PC-3 (cell line): Measurements from ENCODE around the gene MOK. TPM values are rescaled to one million over a fixed set of nuclear protein-coding genes. Genes with fewer than 3 reads are reported as not detected.

Source experiments
- ATAC-seq: fragments of 200-7000 bp; cut with Tn5 transposase; 2 replicates; pipeline ENCODE4 v1.9.1; 2020; ENCODE audit warnings: mild to moderate bottlenecking, moderate library complexity
- Bru-seq: library from RNA; stranded (reverse); fragments of 400-500 nt; gene quantifications from one replicate; lab custom pipeline; 2021; lab: Mats Ljungman, UMichigan
- BruChase-seq, 2 experiments: library from RNA; stranded (reverse); fragments of 400-500 nt; gene quantifications; one replicate each; lab custom pipeline; 2021; lab: Mats Ljungman, UMichigan
- BruUV-seq: library from RNA; stranded (reverse); fragments of 400-500 nt; replicated peaks from 2 replicates; lab custom pipeline; 2021; lab: Mats Ljungman, UMichigan
- CTCF ChIA-PET: fragments of 300-600 bp; sonication (Branson Sonifier 250); formaldehyde crosslinking; loops from one replicate; lab custom pipeline; 2022; ENCODE audit warnings: antibody characterized with exemption; lab: Charles Lee
- POLR2A ChIA-PET: fragments of 300-600 bp; sonication (Branson Sonifier 250); formaldehyde crosslinking; loops from one replicate; lab custom pipeline; 2022; ENCODE audit warnings: antibody characterized with exemption; ENCODE audit not compliant: unreplicated experiment; lab: Charles Lee
- DNase-seq: peaks from one replicate; pipeline ENCODE4 v3.0.0-alpha.2; 2015
- H2AFZ ChIP-seq: fragments of 300-600 bp; sonication (generic); 2 replicates; pipeline ENCODE4 v1.6.0; 2016; ENCODE audit warnings: antibody characterized with exemption, low read length
- H3F3A ChIP-seq: fragments of 300-600 bp; sonication (generic); one replicate; pipeline ENCODE4 v1.6.0; 2017; ENCODE audit warnings: antibody characterized with exemption, low read length, control low read depth, mild to moderate bottlenecking; ENCODE audit not compliant: unreplicated experiment
- H3K27ac ChIP-seq: fragments of 300-600 bp; sonication (generic); 2 replicates; pipeline ENCODE4 v1.5.1; 2016; ENCODE audit warnings: mild to moderate bottlenecking, low read length
- H3K27me3 ChIP-seq: fragments of 300-600 bp; sonication (generic); 2 replicates; pipeline ENCODE4 v1.6.1; 2016; ENCODE audit warnings: low read length, mixed read lengths
- H3K36me3 ChIP-seq: fragments of 300-600 bp; sonication (generic); 2 replicates; pipeline ENCODE4 v1.6.1; 2016; ENCODE audit warnings: low read depth, mixed run types, low read length, mixed read lengths
- H3K4me1 ChIP-seq: fragments of 300-600 bp; sonication (generic); 2 replicates; pipeline ENCODE4 v1.5.1; 2016; ENCODE audit warnings: low read length; ENCODE audit not compliant: insufficient read depth
- H3K4me2 ChIP-seq: fragments of 300-600 bp; sonication (generic); 2 replicates; pipeline ENCODE4 v1.6.0; 2016; ENCODE audit warnings: low read length
- H3K4me3 ChIP-seq: fragments of 300-600 bp; sonication (generic); 2 replicates; pipeline ENCODE4 v1.5.1; 2016; ENCODE audit warnings: mild to moderate bottlenecking, low read length, mixed read lengths
- H3K79me2 ChIP-seq: fragments of 300-600 bp; sonication (generic); 2 replicates; pipeline ENCODE4 v1.6.1; 2017; ENCODE audit warnings: low read length, mixed read lengths
- H3K9ac ChIP-seq: fragments of 300-600 bp; sonication (generic); 2 replicates; pipeline ENCODE4 v1.6.0; 2016; ENCODE audit warnings: mild to moderate bottlenecking, low read length
- H3K9me2 ChIP-seq: fragments of 300-600 bp; sonication (generic); replicated peaks from 2 replicates; pipeline ENCODE4 v1.6.1; 2016; ENCODE audit warnings: mixed run types, low read length, mixed read lengths
- H3K9me3 ChIP-seq: fragments of 300-600 bp; sonication (generic); 2 replicates; pipeline ENCODE4 v1.6.1; 2016; ENCODE audit warnings: low read length, mixed read lengths
- H4K20me1 ChIP-seq: fragments of 300-600 bp; sonication (generic); 2 replicates; pipeline ENCODE4 v1.6.1; 2016; ENCODE audit warnings: low read length, mixed read lengths
- EZH2 ChIP-seq: fragments of 300-600 bp; sonication (generic); IDR thresholded peaks from one replicate; pipeline ENCODE4 v1.6.1; 2017; ENCODE audit warnings: antibody characterized with exemption, mild to moderate bottlenecking, low read length; ENCODE audit not compliant: unreplicated experiment
- EZH2phosphoT487 ChIP-seq: fragments of 300-600 bp; sonication (generic); IDR thresholded peaks from 2 replicates; pipeline ENCODE4 v1.6.1; 2018; ENCODE audit warnings: mild to moderate bottlenecking, antibody characterized with exemption, low read length, borderline replicate concordance
- intact Hi-C: fragments of 100-400 bp; cut with micrococcal nuclease; formaldehyde crosslinking; loops from 2 replicates; pipeline ENCODE4 v1.9.0; 2023
- long read RNA-seq: library from polyadenylated mRNA; unstranded; transcript quantifications from one replicate; pipeline ENCODE4 v2.0.0, GENCODE V29; 2021; ENCODE audit not compliant: unreplicated experiment
- total RNA-seq: library from RNA; depleted of rRNA; stranded (reverse); fragments of >200 nt; gene quantifications from 2 replicates; pipeline ENCODE4 v1.2.3, GENCODE V29; 2014; rRNA removed
- TF ChIP-seq, protein P1 (sequence below): fragments of 300-600 bp; sonication (generic); conservative IDR thresholded peaks from 2 replicates; pipeline ENCODE4 v1.5.1; 2017; ENCODE audit warnings: antibody characterized with exemption, low read depth, mild to moderate bottlenecking, low read length

The MOK gene
- total RNA-seq: 106 and 108 TPM in 2 replicates
- percentile 89 among the genes with signal in this experiment for Bru-seq, nascent RNA
- BruChase-seq, experiment 1, labeled RNA remaining after a 6-hour chase: percentile 86 among the genes with signal in this experiment
- percentile 90 among the genes with signal in this experiment for BruChase-seq, experiment 2, labeled RNA remaining after a 2-hour chase
- long read RNA-seq, partial matches to known transcripts: 12 of 65 reads
- long read RNA-seq, other reads (novel, unspliced or antisense): 48 of 65 reads

DNA sequence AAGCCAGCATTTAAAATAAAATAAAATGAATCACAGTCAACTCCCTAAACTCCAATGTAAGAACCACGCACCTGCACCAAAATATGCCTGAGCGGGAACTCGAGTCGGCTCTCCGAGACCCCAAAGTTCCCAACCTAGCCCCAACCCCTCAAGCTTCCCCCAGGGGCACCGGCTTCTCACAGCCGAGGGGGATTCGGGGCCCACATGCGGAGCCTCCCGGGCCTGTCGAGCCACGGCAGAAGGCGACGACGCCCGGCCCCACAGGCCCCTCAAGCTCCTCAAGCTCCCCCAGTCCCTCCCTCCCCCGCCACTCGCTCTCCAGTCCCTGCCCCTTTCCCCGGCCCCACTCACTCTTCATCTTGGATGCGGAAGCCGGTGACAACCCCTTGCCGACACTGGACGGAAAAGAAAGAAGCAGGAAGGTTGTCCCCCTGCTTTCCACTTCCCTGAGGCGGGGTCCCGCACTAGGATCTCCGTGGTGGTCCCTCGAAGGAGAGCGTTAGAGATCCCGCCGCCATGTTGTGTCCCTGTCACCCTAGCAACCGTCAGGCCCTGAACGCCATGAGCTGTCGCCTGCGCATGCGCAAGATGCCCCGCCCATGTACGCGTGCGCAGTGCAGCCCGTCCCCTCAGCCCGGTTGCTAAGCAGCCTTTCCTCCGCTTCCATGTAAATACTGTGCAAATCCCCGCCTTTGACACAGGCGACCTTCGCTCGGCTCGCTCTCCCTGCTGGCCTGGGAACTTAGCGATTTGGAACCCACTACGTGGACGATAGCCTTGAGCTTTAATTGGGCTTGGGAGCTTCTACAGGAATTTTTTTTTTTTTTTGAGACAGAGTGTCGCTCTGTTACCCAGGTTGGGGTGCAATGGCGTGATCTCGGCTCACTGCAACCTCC, at the start of gene MOK:
MOK (minus strand) TSS at position 554 of the 896 bp plus-strand sequence; CDS start at position 358, 196 bp downstream.
- POLR2A ChIA-PET: interaction anchor here (0.5 to 0.6 kb wide), 3 partner anchors 9 to 41 kb away, joined by 3 to 16 read pairs (median 8); no protein-coding TSS in a partner anchor
- peak; percentile 99 for DNase-seq

GRCh38 chr14:102353126-102353619, 48.2 kb upstream of the MOK start:
- Histone ChIP-seq H3K9ac (no peak overlapping the region), H3K36me3 (peaks cover 34% of the 10 kb centered on the region), H3K4me1 (peaks cover 12% of the 10 kb centered on the region), H3K27me3 (no peaks in the 10 kb centered on the region), H3K9me2 (no peaks in the 10 kb centered on the region), H3K79me2 (no peaks in the 10 kb centered on the region), H3F3A (no peaks in the 10 kb centered on the region), H4K20me1 (no peaks in the 10 kb centered on the region), H3K9me3 (no peaks in the 10 kb centered on the region), H3K4me2 (no peak overlapping the region), H3K4me3 (no peak overlapping the region), H3K27ac (no peak overlapping the region), H2AFZ (no peak overlapping the region)
- POLR2A ChIA-PET: no interaction called here
- ATAC-seq (no peak), DNase-seq (no peak)
- TF ChIP-seq EZH2 (no peak), EZH2phosphoT487 (no peak)
- TF ChIP-seq, protein P1, sequence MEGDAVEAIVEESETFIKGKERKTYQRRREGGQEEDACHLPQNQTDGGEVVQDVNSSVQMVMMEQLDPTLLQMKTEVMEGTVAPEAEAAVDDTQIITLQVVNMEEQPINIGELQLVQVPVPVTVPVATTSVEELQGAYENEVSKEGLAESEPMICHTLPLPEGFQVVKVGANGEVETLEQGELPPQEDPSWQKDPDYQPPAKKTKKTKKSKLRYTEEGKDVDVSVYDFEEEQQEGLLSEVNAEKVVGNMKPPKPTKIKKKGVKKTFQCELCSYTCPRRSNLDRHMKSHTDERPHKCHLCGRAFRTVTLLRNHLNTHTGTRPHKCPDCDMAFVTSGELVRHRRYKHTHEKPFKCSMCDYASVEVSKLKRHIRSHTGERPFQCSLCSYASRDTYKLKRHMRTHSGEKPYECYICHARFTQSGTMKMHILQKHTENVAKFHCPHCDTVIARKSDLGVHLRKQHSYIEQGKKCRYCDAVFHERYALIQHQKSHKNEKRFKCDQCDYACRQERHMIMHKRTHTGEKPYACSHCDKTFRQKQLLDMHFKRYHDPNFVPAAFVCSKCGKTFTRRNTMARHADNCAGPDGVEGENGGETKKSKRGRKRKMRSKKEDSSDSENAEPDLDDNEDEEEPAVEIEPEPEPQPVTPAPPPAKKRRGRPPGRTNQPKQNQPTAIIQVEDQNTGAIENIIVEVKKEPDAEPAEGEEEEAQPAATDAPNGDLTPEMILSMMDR: no peak
- no TSS peak for BruUV-seq
- CTCF ChIA-PET: no interaction called here
- intact Hi-C loops: no loop called here

More for the DNA sequence above, at the start of gene MOK:
- Histone ChIP-seq H3K9me3 (no peaks in the 10 kb centered on the region), H3K9me2 (no peaks in the 10 kb centered on the region), H3K9ac (peak within 1 kb of the TSS; percentile 94), H3F3A (peaks cover 7% of the 10 kb centered on the region), H3K79me2 (peaks cover 51% of the 10 kb centered on the region), H3K4me1 (peaks cover 33% of the 10 kb centered on the region), H2AFZ (peak within 1 kb of the TSS; percentile 85), H3K4me3 (peak within 1 kb of the TSS; percentile 91), H3K27ac (peak within 1 kb of the TSS; percentile 80), H3K4me2 (peak within 1 kb of the TSS; percentile 88), H3K36me3 (no peaks in the 10 kb centered on the region), H3K27me3 (no peaks in the 10 kb centered on the region), H4K20me1 (no peaks in the 10 kb centered on the region)
- TF ChIP-seq EZH2: no peak
- no peak for TF ChIP-seq EZH2phosphoT487
- TF ChIP-seq, protein P1: no peak
- peak; percentile 84 for ATAC-seq
- CTCF ChIA-PET: interaction anchor here (0.6 to 1.5 kb wide), 3 partner anchors 9 to 208 kb away, joined by 3 to 9 read pairs (median 4); no protein-coding TSS in a partner anchor
- intact Hi-C loops: loop anchor here (1.0 kb wide), 1 partner anchor 25 kb away; no protein-coding TSS in a partner anchor
- no TSS peak for BruUV-seq
